CD8-positive, alpha-beta memory T cell (primary cell): ENCODE results near the gene SOCS7. TPM values are rescaled to one million over a fixed set of nuclear protein-coding genes. Genes with fewer than 3 reads are reported as not detected.

Experiments used
- CTCF ChIA-PET: fragments of 350-600 bp; sonication (Branson Sonifier 250); formaldehyde crosslinking; loops from one replicate; lab custom pipeline; 2021; ENCODE audit warnings: antibody characterized with exemption; lab: Charles Lee
- POLR2A ChIA-PET: fragments of 350-600 bp; sonication (Branson Sonifier 250); formaldehyde crosslinking; loops from one replicate; lab custom pipeline; 2021; ENCODE audit warnings: antibody characterized with exemption; lab: Charles Lee
- DNase-seq, 5 donors: peaks; one replicate each; pipeline versions ENCODE4 v3.0.0 to v3.0.0-alpha.2; 2020 to 2022; ENCODE audit warnings: mixed read lengths in 1 of 5
- H3K27ac ChIP-seq: one replicate; pipeline ENCODE4 v1.7.0; 2013; ENCODE audit warnings: low read depth, mild to moderate bottlenecking, low read length, moderate library complexity
- H3K27me3 ChIP-seq: 2 replicates; pipeline ENCODE4 v1.7.0; 2013; ENCODE audit warnings: low read length, mild to moderate bottlenecking; ENCODE audit not compliant: insufficient read depth, poor library complexity, severe bottlenecking
- H3K36me3 ChIP-seq: 2 replicates; pipeline ENCODE4 v1.7.0; 2013; ENCODE audit warnings: mild to moderate bottlenecking, low read length, moderate library complexity; ENCODE audit not compliant: insufficient read depth
- H3K4me1 ChIP-seq: 2 replicates; pipeline ENCODE4 v1.7.0; 2013; ENCODE audit warnings: mild to moderate bottlenecking, low read length, moderate library complexity; ENCODE audit not compliant: insufficient read depth
- H3K4me3 ChIP-seq: 2 replicates; pipeline ENCODE4 v1.7.0; 2013; ENCODE audit warnings: mild to moderate bottlenecking, low read length
- H3K9me3 ChIP-seq: 2 replicates; pipeline ENCODE4 v1.7.0; 2013; ENCODE audit warnings: mild to moderate bottlenecking, low read length
- H3K27ac Mint-ChIP-seq, 8 donors: one replicate each; pipeline ENCODE4 v1.8.0; 2020 to 2021; ENCODE audit warnings: mixed read lengths in 8 of 8, mild to moderate bottlenecking in 6 of 8, inconsistent platforms in 3 of 8, moderate library complexity in 3 of 8
- H3K27me3 Mint-ChIP-seq, 2 donors: one replicate each; pipeline ENCODE4 v1.8.0; 2020 to 2021; ENCODE audit warnings: mixed read lengths in 2 of 2, mild to moderate bottlenecking in 1 of 2, moderate library complexity in 1 of 2
- H3K36me3 Mint-ChIP-seq, 3 donors: one replicate each; pipeline ENCODE4 v1.8.0; 2020 to 2021; ENCODE audit warnings: mixed read lengths in 3 of 3, inconsistent platforms in 1 of 3, mild to moderate bottlenecking in 1 of 3
- H3K4me1 Mint-ChIP-seq, 3 donors: one replicate each; pipeline ENCODE4 v1.8.0; 2020 to 2021; ENCODE audit warnings: mixed read lengths in 3 of 3, inconsistent platforms in 1 of 3, mild to moderate bottlenecking in 1 of 3
- H3K4me3 Mint-ChIP-seq, 7 donors: one replicate each; pipeline ENCODE4 v1.8.0; 2020 to 2021; ENCODE audit warnings: mixed read lengths in 7 of 7, mild to moderate bottlenecking in 6 of 7, moderate library complexity in 4 of 7, inconsistent platforms in 2 of 7
- H3K9me3 Mint-ChIP-seq, 5 donors: one replicate each; pipeline ENCODE4 v1.8.0; 2020 to 2022; ENCODE audit warnings: mixed read lengths in 5 of 5, mild to moderate bottlenecking in 3 of 5, moderate library complexity in 2 of 5, inconsistent platforms in 1 of 5
- polyA plus RNA-seq: library from polyadenylated mRNA; unstranded; fragments of 300-500 nt; fragmentation: Illumina TruSeq; gene quantifications from one replicate; pipeline ENCODE4 v1.2.3, GENCODE V29; 2021
- total RNA-seq, 2 experiments: library from RNA; stranded (reverse); gene quantifications; one replicate each; pipeline ENCODE4 v1.2.3, GENCODE V29; 2021

Gene SOCS7
- total and polyA plus RNA-seq, 3 experiments from 2014 or later = 0.98 to 23.7 (median 22.0) TPM

DNA sequence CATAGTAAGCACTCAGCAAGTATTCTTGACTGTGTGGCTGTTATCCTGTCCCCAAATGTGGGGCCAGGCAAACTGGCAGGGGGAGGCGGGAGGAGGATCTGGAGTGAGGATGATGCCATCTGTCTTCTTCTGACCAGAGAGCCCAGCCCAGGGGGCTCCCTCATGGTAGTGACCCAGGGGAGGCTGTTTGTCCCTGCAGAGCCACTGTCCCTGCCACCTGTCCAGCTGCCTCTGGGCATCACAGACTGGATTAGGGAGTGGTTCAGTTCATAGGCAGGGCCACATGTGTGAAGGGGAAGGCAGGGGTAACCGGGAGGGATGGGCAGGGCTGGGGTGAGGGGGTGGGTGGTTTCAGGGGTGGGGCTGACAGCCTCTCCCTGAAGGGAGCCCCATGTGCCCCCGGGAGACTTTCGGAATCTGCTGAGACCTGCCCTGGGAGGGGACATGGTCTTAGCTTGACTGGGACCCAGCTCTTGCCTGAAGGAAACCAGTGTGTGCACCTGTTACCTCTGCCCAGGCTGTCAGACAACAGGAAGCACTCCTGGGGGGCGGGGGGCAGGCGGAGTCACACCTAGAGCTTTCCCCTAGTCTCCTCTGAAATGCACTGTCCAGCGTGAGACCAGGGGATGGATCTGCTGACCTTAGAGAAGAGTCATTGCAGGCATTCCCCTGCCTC is 91.8 kb downstream of the SOCS7 start:
- no peaks in the 10 kb centered on the region for H3K36me3 ChIP-seq
- no peak overlapping the region for H3K4me3 Mint-ChIP-seq
- no peak overlapping the region for H3K27ac ChIP-seq
- no peaks in the 10 kb centered on the region for H3K27me3 ChIP-seq
- H3K27ac Mint-ChIP-seq = no peak overlapping the region
- H3K36me3 Mint-ChIP-seq = no peaks in the 10 kb centered on the region
- peaks cover 9 to 15% of the 10 kb centered on the region in 2 donors for H3K27me3 Mint-ChIP-seq
- peaks cover 4% of the 10 kb centered on the region for H3K4me1 ChIP-seq
- H3K4me3 ChIP-seq = no peak overlapping the region
- no peak for DNase-seq
- ChIA-PET POLR2A (no interaction called here), CTCF (interaction anchor here (0.8 to 1.6 kb wide), 3 partner anchors 20 to 42 kb away, joined by 3 to 4 read pairs (median 3); no protein-coding TSS in a partner anchor)
- H3K9me3 Mint-ChIP-seq = no peaks in the 10 kb centered on the region
- H3K9me3 ChIP-seq = no peaks in the 10 kb centered on the region
- peaks cover 0 to 6% (median 3%) of the 10 kb centered on the region in 3 donors for H3K4me1 Mint-ChIP-seq

GRCh38 chr17:38444151-38444550 is 92.5 kb downstream of the SOCS7 start:
- peaks cover 9 to 17% of the 10 kb centered on the region in 2 donors for H3K27me3 Mint-ChIP-seq
- H3K36me3 ChIP-seq = no peaks in the 10 kb centered on the region
- peak in 4 of 5 donors; percentile 31 to 58 (median 40) for DNase-seq
- no peaks in the 10 kb centered on the region for H3K27me3 ChIP-seq
- H3K9me3 ChIP-seq = no peaks in the 10 kb centered on the region
- H3K9me3 Mint-ChIP-seq = no peaks in the 10 kb centered on the region
- H3K4me1 ChIP-seq = peaks cover 4% of the 10 kb centered on the region
- no peak overlapping the region for H3K4me3 ChIP-seq
- POLR2A ChIA-PET = no interaction called here
- H3K4me3 Mint-ChIP-seq = no peak overlapping the region
- H3K4me1 Mint-ChIP-seq = peaks cover 0 to 6% (median 3%) of the 10 kb centered on the region in 3 donors
- H3K27ac ChIP-seq = no peak overlapping the region
- H3K36me3 Mint-ChIP-seq = no peaks in the 10 kb centered on the region
- CTCF ChIA-PET = interaction anchor here (1.5 kb wide), 1 partner anchor 41 kb away, joined by 4 read pairs; no protein-coding TSS in a partner anchor
- H3K27ac Mint-ChIP-seq = peak overlapping the region in 1 of 8 donors; percentile 24

GRCh38 chr17:38447502-38448085 is 96.0 kb downstream of the SOCS7 start:
- POLR2A ChIA-PET = no interaction called here
- Histone ChIP-seq H3K9me3 (no peaks in the 10 kb centered on the region), H3K4me3 (no peak overlapping the region), H3K27me3 (no peaks in the 10 kb centered on the region), H3K36me3 (no peaks in the 10 kb centered on the region), H3K27ac (no peak overlapping the region), H3K4me1 (peaks cover 4% of the 10 kb centered on the region)
- CTCF ChIA-PET = interaction anchor here (0.9 kb wide), 1 partner anchor 99 kb away, joined by 3 read pairs; no protein-coding TSS in a partner anchor
- no peaks in the 10 kb centered on the region for H3K9me3 Mint-ChIP-seq
- no peak for DNase-seq
- no peaks in the 10 kb centered on the region for H3K36me3 Mint-ChIP-seq
- peaks cover 3 to 8% (median 6%) of the 10 kb centered on the region in 3 donors for H3K4me1 Mint-ChIP-seq
- peaks cover 18 to 35% of the 10 kb centered on the region in 2 donors for H3K27me3 Mint-ChIP-seq
- no peak overlapping the region for H3K27ac Mint-ChIP-seq
- no peak overlapping the region for H3K4me3 Mint-ChIP-seq

GRCh38 chr17:38448208-38448771 is 96.6 kb downstream of the SOCS7 start:
- peaks cover 4% of the 10 kb centered on the region for H3K4me1 ChIP-seq
- H3K4me3 ChIP-seq = no peak overlapping the region
- Mint-ChIP-seq H3K27me3 (peaks cover 23 to 37% of the 10 kb centered on the region in 2 donors), H3K4me1 (peaks cover 10 to 15% (median 11%) of the 10 kb centered on the region in 3 donors), H3K36me3 (no peaks in the 10 kb centered on the region), H3K27ac (no peak overlapping the region), H3K4me3 (no peak overlapping the region), H3K9me3 (no peaks in the 10 kb centered on the region)
- no peaks in the 10 kb centered on the region for H3K27me3 ChIP-seq
- ChIA-PET CTCF (no interaction called here), POLR2A (no interaction called here)
- H3K36me3 ChIP-seq = no peaks in the 10 kb centered on the region
- H3K27ac ChIP-seq = no peak overlapping the region
- H3K9me3 ChIP-seq = no peaks in the 10 kb centered on the region
- DNase-seq = no peak

GRCh38 chr17:38449364-38449763 is 97.7 kb downstream of the SOCS7 start:
- Histone ChIP-seq H3K36me3 (no peaks in the 10 kb centered on the region), H3K4me3 (no peak overlapping the region), H3K9me3 (no peaks in the 10 kb centered on the region), H3K4me1 (no peaks in the 10 kb centered on the region), H3K27ac (no peak overlapping the region), H3K27me3 (no peaks in the 10 kb centered on the region)
- H3K27ac Mint-ChIP-seq = no peak overlapping the region
- H3K27me3 Mint-ChIP-seq = peaks cover 25 to 41% of the 10 kb centered on the region in 2 donors
- no peaks in the 10 kb centered on the region for H3K9me3 Mint-ChIP-seq
- H3K36me3 Mint-ChIP-seq = no peaks in the 10 kb centered on the region
- peaks cover 9 to 14% (median 11%) of the 10 kb centered on the region in 3 donors for H3K4me1 Mint-ChIP-seq
- H3K4me3 Mint-ChIP-seq = no peak overlapping the region
- POLR2A ChIA-PET = no interaction called here
- no peak for DNase-seq
- CTCF ChIA-PET = no interaction called here

- no peaks in the 10 kb centered on the region for H3K9me3 ChIP-seq
- Mint-ChIP-seq H3K9me3 (no peaks in the 10 kb centered on the region), H3K36me3 (no peaks in the 10 kb centered on the region), H3K27ac (peak overlapping the region in 1 of 8 donors; percentile 17), H3K4me3 (no peak overlapping the region), H3K27me3 (peaks cover 30 to 50% of the 10 kb centered on the region in 2 donors), H3K4me1 (peaks cover 15 to 21% (median 18%) of the 10 kb centered on the region in 3 donors)
- H3K27ac ChIP-seq = no peak overlapping the region
- DNase-seq = no peak
- ChIA-PET CTCF (no interaction called here), POLR2A (no interaction called here)
- peaks cover 3% of the 10 kb centered on the region for H3K27me3 ChIP-seq
- no peaks in the 10 kb centered on the region for H3K4me1 ChIP-seq
- H3K4me3 ChIP-seq = no peak overlapping the region
- H3K36me3 ChIP-seq = no peaks in the 10 kb centered on the region
These were observed 98.9 kb downstream of the SOCS7 start for GRCh38 chr17:38450557-38451029.

DNA sequence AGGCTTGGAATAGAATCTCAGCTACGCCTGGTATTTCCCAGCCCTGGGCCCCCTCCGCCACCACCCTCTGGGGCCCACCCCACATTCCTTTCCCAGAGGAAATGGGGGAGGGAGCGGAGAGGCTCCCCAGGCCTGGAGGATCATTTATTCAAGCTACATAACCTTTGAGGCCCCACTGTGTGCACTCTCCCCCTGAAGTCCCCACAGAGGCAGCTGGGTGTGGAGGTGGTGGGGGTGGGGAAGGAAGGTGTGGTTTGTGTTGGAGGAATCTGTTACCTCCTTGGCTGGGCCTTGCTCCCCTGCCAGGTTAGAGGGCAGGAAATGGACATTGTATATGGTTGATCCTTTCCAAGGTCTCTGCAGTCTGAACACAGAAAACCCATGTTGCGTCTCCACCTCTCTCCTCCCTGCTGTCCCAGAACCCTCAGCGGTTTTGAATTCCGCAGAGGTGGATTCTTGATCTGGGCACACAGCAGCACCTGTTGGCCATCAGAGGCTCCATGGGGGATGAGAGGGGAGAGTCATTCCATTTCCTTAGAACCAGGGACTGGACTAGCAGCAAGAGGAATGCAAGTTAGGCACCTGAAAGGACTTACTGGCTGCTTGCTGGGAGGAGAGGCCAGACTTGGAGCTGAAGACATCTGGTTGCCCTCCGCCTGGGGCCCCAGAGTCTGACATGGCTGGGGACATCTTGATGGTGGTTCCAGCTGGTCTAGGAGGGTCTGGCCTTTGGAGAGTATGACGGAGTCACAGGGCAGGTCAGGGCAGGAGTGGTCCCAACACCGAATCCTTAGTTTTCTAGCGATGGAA is 99.6 kb downstream of the SOCS7 start:
- Mint-ChIP-seq H3K27ac (no peak overlapping the region), H3K4me3 (no peak overlapping the region), H3K27me3 (peaks cover 30 to 54% of the 10 kb centered on the region in 2 donors), H3K36me3 (no peaks in the 10 kb centered on the region), H3K4me1 (peaks cover 15 to 21% (median 18%) of the 10 kb centered on the region in 3 donors), H3K9me3 (no peaks in the 10 kb centered on the region)
- ChIA-PET CTCF (no interaction called here), POLR2A (no interaction called here)
- no peak for DNase-seq
- Histone ChIP-seq H3K27ac (no peak overlapping the region), H3K9me3 (no peaks in the 10 kb centered on the region), H3K4me1 (no peaks in the 10 kb centered on the region), H3K27me3 (peaks cover 3% of the 10 kb centered on the region), H3K4me3 (no peak overlapping the region), H3K36me3 (no peaks in the 10 kb centered on the region)
